GM21576 (cell line): Measurements from ENCODE around the gene ENDOU.
A peak's percentile ranks its signal among the peaks of the same experiment; 100 is the strongest.

Experiments used
- ATAC-seq: cut with Tn5 transposase; IDR thresholded peaks from one replicate; pipeline ENCODE4 v1.9.1; 2021; ENCODE audit warnings: mild to moderate bottlenecking, moderate library complexity; ENCODE audit not compliant: unreplicated experiment

Gene ENDOU

GRCh38 chr12:47722941-47723631 lies 2.2 kb downstream of the ENDOU start:
- no peak for ATAC-seq

GRCh38 chr12:47722136-47722834 lies 3.0 kb downstream of the ENDOU start:
- no peak for ATAC-seq

- ATAC-seq: no peak
Measured at GRCh38 chr12:47721431-47721973, 3.8 kb downstream of the ENDOU start.

GRCh38 chr12:47718531-47718930 lies 6.8 kb downstream of the ENDOU start:
- ATAC-seq: no peak

- ATAC-seq: no peak
Measured at GRCh38 chr12:47717443-47718193, 7.7 kb downstream of the ENDOU start.

- ATAC-seq: no peak
Measured at GRCh38 chr12:47717046-47717442, 8.2 kb downstream of the ENDOU start.

GRCh38 chr12:47715877-47716548 lies 9.3 kb downstream of the ENDOU start:
- ATAC-seq: no peak

- peak; percentile 82 for ATAC-seq
Measured at GRCh38 chr12:47715393-47715876, 9.9 kb downstream of the ENDOU start.

GRCh38 chr12:47714826-47715386 lies 10.4 kb downstream of the ENDOU start:
- no peak for ATAC-seq

- ATAC-seq: no peak
Measured at GRCh38 chr12:47712171-47712570, 13.1 kb downstream of the ENDOU start.

GRCh38 chr12:47711448-47711847 lies 13.8 kb downstream of the ENDOU start:
- no peak for ATAC-seq

- ATAC-seq: no peak
Measured at GRCh38 chr12:47710278-47710677, 15.0 kb downstream of the ENDOU start.

GRCh38 chr12:47709671-47710070 lies 15.6 kb downstream of the ENDOU start:
- ATAC-seq: no peak

- no peak for ATAC-seq
Measured at GRCh38 chr12:47709237-47709636, 16.1 kb downstream of the ENDOU start.

GRCh38 chr12:47707905-47708543 lies 17.3 kb downstream of the ENDOU start:
- no peak for ATAC-seq

- ATAC-seq: no peak
Measured at GRCh38 chr12:47707355-47707754, 17.9 kb downstream of the ENDOU start.

- ATAC-seq: peak; percentile 76
Measured at GRCh38 chr12:47705566-47706425, 19.5 kb downstream of the ENDOU start, which contains the start of gene RPAP3. Gene RPAP3, minus strand, starts transcription at chr12:47706030. Its CDS starts 3,190 bp downstream, at chr12:47702840.

GRCh38 chr12:47705229-47705565 lies 20.1 kb downstream of the ENDOU start:
- ATAC-seq: no peak

- ATAC-seq: no peak
Measured at GRCh38 chr12:47704719-47705118, 20.6 kb downstream of the ENDOU start.
